Colonic mucosa (tissue), 4 donors: ENCODE results near the gene SCYGR1. TPM values are rescaled to one million over a fixed set of nuclear protein-coding genes. Genes with fewer than 3 reads are reported as not detected.

Source experiments
- DNase-seq: peaks from one replicate; pipeline ENCODE4 v3.0.0-alpha.2; 2020
- H3K27ac ChIP-seq: fragments of 200-600 bp; one replicate; pipeline ENCODE4 v1.8.0; 2021
- H3K27me3 ChIP-seq: fragments of 200-600 bp; one replicate; pipeline ENCODE4 v1.8.0; 2021
- H3K36me3 ChIP-seq: fragments of 200-600 bp; one replicate; pipeline ENCODE4 v1.8.0; 2021
- H3K4me1 ChIP-seq: fragments of 200-600 bp; one replicate; pipeline ENCODE4 v1.8.0; 2021; ENCODE audit warnings: mild to moderate bottlenecking
- H3K4me3 ChIP-seq: fragments of 200-600 bp; one replicate; pipeline ENCODE4 v1.8.0; 2021
- H3K9ac ChIP-seq, 2 donors: one replicate each; pipeline ENCODE4 v1.7.0; 2013; ENCODE audit warnings: control low read depth in 2 of 2, low read depth in 2 of 2, low read length in 2 of 2
- H3K9me3 ChIP-seq: fragments of 200-600 bp; one replicate; pipeline ENCODE4 v1.8.0; 2021
- intact Hi-C: fragments of 100-400 bp; cut with DNase I; formaldehyde crosslinking; loops from one replicate; pipeline ENCODE4 v1.14.1; 2022
- total RNA-seq, 2 donors: library from RNA; stranded (reverse); fragmentation: NEBNext Ultra II Directional in 1 of 2; extraction: Animal tissue kit (Norgen Biotek cat#: 25700) in 1 of 2; gene quantifications; one replicate each; pipeline ENCODE4 v1.2.1, GENCODE V29; 2021
- TF ChIP-seq, protein P1 (sequence below): fragments of 200-600 bp; IDR thresholded peaks from one replicate; pipeline ENCODE4 v1.8.0; 2022; ENCODE audit warnings: antibody characterized with exemption, mild to moderate bottlenecking
- donor health status: healthy.
- donor health status: DM: no; HTN: no; CAD: no.
- donor health status: DM: no; HTN: no; CAD: no.

Gene SCYGR1
- total RNA-seq, 2 donors from 2014 or later, result not detected

DNA sequence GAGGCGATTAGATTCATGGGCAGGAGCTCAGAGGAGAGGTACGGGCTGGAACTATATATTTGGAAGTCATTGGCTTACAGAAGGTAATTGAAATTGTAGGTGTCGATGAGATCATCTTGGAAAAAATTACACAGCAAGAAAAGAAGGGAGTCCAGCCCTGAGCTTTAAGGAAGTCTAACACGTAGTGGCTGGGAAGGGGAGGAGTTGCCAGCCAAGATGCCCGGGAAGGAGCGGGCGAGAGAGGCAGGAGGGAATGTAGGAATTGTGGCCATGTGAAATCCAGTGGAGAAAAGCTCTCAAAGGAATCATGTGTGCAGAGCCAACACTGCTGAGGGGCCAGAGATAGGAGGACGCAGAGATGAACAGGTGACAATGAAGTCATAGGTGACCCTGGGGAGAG is 25.6 kb upstream of the SCYGR1 start:
- Histone ChIP-seq H3K4me3 (no peak overlapping the region), H3K4me1 (no peaks in the 10 kb centered on the region), H3K27me3 (no peaks in the 10 kb centered on the region), H3K9ac (peak overlapping the region in 1 of 2 donors; percentile 42), H3K36me3 (no peaks in the 10 kb centered on the region), H3K9me3 (no peaks in the 10 kb centered on the region), H3K27ac (peak overlapping the region; percentile 69)
- TF ChIP-seq, protein P1, sequence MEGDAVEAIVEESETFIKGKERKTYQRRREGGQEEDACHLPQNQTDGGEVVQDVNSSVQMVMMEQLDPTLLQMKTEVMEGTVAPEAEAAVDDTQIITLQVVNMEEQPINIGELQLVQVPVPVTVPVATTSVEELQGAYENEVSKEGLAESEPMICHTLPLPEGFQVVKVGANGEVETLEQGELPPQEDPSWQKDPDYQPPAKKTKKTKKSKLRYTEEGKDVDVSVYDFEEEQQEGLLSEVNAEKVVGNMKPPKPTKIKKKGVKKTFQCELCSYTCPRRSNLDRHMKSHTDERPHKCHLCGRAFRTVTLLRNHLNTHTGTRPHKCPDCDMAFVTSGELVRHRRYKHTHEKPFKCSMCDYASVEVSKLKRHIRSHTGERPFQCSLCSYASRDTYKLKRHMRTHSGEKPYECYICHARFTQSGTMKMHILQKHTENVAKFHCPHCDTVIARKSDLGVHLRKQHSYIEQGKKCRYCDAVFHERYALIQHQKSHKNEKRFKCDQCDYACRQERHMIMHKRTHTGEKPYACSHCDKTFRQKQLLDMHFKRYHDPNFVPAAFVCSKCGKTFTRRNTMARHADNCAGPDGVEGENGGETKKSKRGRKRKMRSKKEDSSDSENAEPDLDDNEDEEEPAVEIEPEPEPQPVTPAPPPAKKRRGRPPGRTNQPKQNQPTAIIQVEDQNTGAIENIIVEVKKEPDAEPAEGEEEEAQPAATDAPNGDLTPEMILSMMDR, result no peak
- intact Hi-C loops, result loop anchor here (5.0 kb wide), 1 partner anchor 59 kb away; the partner anchor contains the start of gene AGFG1
- peak; percentile 65 for DNase-seq

DNA sequence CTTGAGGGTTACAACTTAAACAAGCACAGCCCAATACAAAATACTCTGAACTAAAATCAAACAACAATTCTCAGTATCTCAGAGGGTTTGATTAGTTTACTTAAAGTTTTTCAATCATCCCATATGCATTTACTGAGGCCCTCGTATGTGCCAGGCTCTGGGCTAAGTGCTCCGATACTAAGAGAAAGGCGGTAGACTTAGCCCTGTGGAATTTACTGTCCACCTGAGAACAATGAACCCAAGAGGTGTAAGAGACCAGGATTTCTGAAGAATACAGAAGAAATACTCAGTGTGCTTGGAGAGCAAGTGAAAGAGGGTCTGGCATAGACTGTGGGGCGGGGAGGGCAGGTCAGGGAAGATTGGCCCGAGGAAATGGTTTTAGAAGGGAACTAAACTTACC is 25.1 kb upstream of the SCYGR1 start:
- Histone ChIP-seq H3K4me1 (no peaks in the 10 kb centered on the region), H3K9me3 (no peaks in the 10 kb centered on the region), H3K36me3 (no peaks in the 10 kb centered on the region), H3K4me3 (no peak overlapping the region), H3K9ac (peak overlapping the region in 1 of 2 donors; percentile 42), H3K27me3 (no peaks in the 10 kb centered on the region), H3K27ac (peak overlapping the region; percentile 69)
- TF ChIP-seq, protein P1, result no peak
- intact Hi-C loops, result loop anchor here (5.0 kb wide), 1 partner anchor 59 kb away; the partner anchor contains the start of gene AGFG1
- DNase-seq, result no peak

DNA sequence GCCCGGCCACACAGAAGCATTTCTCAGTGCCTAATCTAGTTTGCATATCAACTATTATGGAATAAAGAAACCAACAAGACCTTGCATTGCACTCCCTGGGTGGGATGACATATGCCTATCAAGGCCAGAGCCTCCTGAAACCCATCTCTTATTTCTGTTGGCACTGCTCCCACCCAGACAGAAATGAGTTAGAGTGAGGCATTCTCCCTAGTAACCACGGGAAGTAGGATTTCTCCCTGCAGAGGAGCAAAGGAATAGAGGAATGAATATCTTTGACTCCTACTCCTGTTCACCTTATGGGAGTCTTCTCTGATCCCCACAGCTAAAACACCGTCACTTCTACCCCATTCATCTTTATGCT is 24.2 kb upstream of the SCYGR1 start:
- Histone ChIP-seq H3K4me1 (no peaks in the 10 kb centered on the region), H3K9ac (no peak overlapping the region), H3K27me3 (no peaks in the 10 kb centered on the region), H3K4me3 (no peak overlapping the region), H3K36me3 (no peaks in the 10 kb centered on the region), H3K9me3 (no peaks in the 10 kb centered on the region), H3K27ac (no peak overlapping the region)
- TF ChIP-seq, protein P1, result no peak
- intact Hi-C loops, result loop anchor here (5.0 kb wide), 1 partner anchor 60 kb away; the partner anchor contains the start of gene AGFG1
- DNase-seq, result no peak

DNA sequence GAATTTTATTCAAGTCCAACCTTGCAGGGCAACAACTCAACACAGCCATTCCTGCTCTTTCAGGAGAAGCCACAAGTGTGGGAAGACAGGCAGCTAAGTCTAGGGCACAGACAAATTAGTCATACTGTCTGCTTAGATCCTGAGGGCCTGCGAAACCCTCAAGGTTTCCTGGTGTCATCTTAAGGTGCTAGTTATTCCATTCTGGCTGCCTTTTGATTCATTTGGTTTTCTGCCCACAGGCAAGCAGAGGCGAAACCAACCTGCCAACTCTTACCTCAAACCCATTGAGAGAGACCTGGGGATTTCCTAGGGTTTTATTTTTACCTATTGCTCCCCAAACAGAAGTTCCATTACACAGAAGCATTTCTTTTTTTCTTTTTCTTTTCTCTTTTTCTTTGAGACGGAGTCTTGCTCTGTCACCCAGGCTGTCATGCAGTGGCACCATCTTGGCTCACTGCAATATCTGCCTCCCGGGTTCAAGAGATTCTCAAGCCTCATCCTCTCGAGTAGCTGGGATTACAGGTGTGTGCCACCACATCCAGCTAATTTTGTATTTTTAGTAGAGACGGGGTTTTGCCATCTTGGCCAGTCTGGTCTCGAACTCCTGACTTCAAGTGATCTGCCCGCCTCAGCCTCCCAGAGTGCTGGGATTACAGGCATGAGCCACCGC is 23.7 kb upstream of the SCYGR1 start:
- Histone ChIP-seq H3K9ac (no peak overlapping the region), H3K4me3 (no peak overlapping the region), H3K27me3 (no peaks in the 10 kb centered on the region), H3K4me1 (peaks cover 2% of the 10 kb centered on the region), H3K27ac (no peak overlapping the region), H3K9me3 (no peaks in the 10 kb centered on the region), H3K36me3 (no peaks in the 10 kb centered on the region)
- intact Hi-C loops, result loop anchor here (5.0 kb wide), 1 partner anchor 61 kb away; the partner anchor contains the start of gene AGFG1
- no peak for DNase-seq
- TF ChIP-seq, protein P1, result no peak

DNA sequence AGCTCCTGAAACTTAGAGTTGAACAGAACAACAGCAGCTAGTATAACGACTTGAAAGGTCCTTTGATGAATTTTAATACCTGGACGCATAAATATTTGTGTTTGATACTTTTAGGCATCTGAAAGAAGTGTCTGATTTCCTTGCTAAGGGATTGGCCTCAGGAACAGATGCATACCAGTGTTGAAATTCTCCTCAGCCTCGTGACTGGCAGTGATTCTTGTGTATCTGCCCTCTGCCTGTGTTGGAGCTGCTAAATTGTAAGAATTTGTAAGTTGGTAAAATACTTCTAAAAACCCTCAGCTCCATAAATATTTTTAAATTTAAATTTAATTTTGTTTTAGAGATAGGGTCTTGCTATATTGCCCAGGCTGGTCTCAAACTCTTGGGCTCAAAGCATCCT is 22.4 kb upstream of the SCYGR1 start:
- Histone ChIP-seq H3K36me3 (no peaks in the 10 kb centered on the region), H3K9ac (no peak overlapping the region), H3K9me3 (no peaks in the 10 kb centered on the region), H3K4me3 (no peak overlapping the region), H3K27ac (no peak overlapping the region), H3K4me1 (peaks cover 4% of the 10 kb centered on the region), H3K27me3 (no peaks in the 10 kb centered on the region)
- TF ChIP-seq, protein P1, result no peak
- DNase-seq, result no peak
- intact Hi-C loops, result loop anchor here (5.0 kb wide), 1 partner anchor 62 kb away; the partner anchor contains the start of gene AGFG1
